ENCODE measurements around the gene ZEB2. TPM values are rescaled to one million over a fixed set of nuclear protein-coding genes. Genes with fewer than 3 reads are reported as not detected.

ZEB2 gene
- total and polyA plus RNA-seq, 2 donors from 2014 or later = 8.3 to 136 TPM

GRCh38 chr2:144341538-144341937 lies 178.4 kb downstream of the ZEB2 start:
- DNase-seq (no peak), FAIRE-seq (no peak)
- no peak overlapping the region for H3K4me3 ChIP-seq (ENCODE audit: low read length in 3 of 3)
- H3K9me3 ChIP-seq (ENCODE audit: control insufficient read depth in 2 of 3, insufficient read depth in 1 of 3, low read length in 3 of 3) = no peaks in the 10 kb centered on the region
- intact Hi-C loops (cut with DNase I) = no loop called here
- no peaks in the 10 kb centered on the region for H3K4me1 ChIP-seq (ENCODE audit: control insufficient read depth in 2 of 3, insufficient read depth in 2 of 3, low read depth in 1 of 3, low read length in 3 of 3)
- no peaks in the 10 kb centered on the region for H3K27me3 ChIP-seq (ENCODE audit: control insufficient read depth, insufficient read depth, low read length)
- H3K9ac ChIP-seq (ENCODE audit: low read length in 3 of 3) = no peak overlapping the region
- H3K27ac ChIP-seq (ENCODE audit: low read depth in 2 of 2, low read length in 2 of 2) = no peak overlapping the region
- no peak for TF ChIP-seq CTCF (IDR thresholded peaks at IDR 0.05; ENCODE audit: borderline replicate concordance, extremely low read depth, insufficient read depth)
- H3K36me3 ChIP-seq (ENCODE audit: control insufficient read depth in 2 of 3, insufficient read depth in 3 of 3, low read length in 3 of 3) = no peaks in the 10 kb centered on the region

- Histone ChIP-seq H3K27ac (ENCODE audit: low read depth in 2 of 2, low read length in 2 of 2) (no peak overlapping the region), H3K9me3 (ENCODE audit: control insufficient read depth in 2 of 3, insufficient read depth in 1 of 3, low read length in 3 of 3) (no peaks in the 10 kb centered on the region), H3K9ac (ENCODE audit: low read length in 3 of 3) (no peak overlapping the region), H3K36me3 (ENCODE audit: control insufficient read depth in 2 of 3, insufficient read depth in 3 of 3, low read length in 3 of 3) (no peaks in the 10 kb centered on the region), H3K27me3 (ENCODE audit: control insufficient read depth, insufficient read depth, low read length) (no peaks in the 10 kb centered on the region), H3K4me3 (ENCODE audit: low read length in 3 of 3) (no peak overlapping the region), H3K4me1 (ENCODE audit: control insufficient read depth in 2 of 3, insufficient read depth in 2 of 3, low read depth in 1 of 3, low read length in 3 of 3) (no peaks in the 10 kb centered on the region)
- intact Hi-C loops (cut with DNase I) = no loop called here
- DNase-seq (no peak), FAIRE-seq (no peak)
- no peak for TF ChIP-seq CTCF (IDR thresholded peaks at IDR 0.05; ENCODE audit: borderline replicate concordance, extremely low read depth, insufficient read depth)
Observed at GRCh38 chr2:144339048-144339447, 180.9 kb downstream of the ZEB2 start.

- Histone ChIP-seq H3K27me3 (ENCODE audit: control insufficient read depth, insufficient read depth, low read length) (no peaks in the 10 kb centered on the region), H3K4me3 (ENCODE audit: low read length in 3 of 3) (no peak overlapping the region), H3K9ac (ENCODE audit: low read length in 3 of 3) (no peak overlapping the region), H3K4me1 (ENCODE audit: control insufficient read depth in 2 of 3, insufficient read depth in 2 of 3, low read depth in 1 of 3, low read length in 3 of 3) (peaks cover 0 to 2% (median 0%) of the 10 kb centered on the region in 3 donors), H3K27ac (ENCODE audit: low read depth in 2 of 2, low read length in 2 of 2) (no peak overlapping the region), H3K36me3 (ENCODE audit: control insufficient read depth in 2 of 3, insufficient read depth in 3 of 3, low read length in 3 of 3) (no peaks in the 10 kb centered on the region), H3K9me3 (ENCODE audit: control insufficient read depth in 2 of 3, insufficient read depth in 1 of 3, low read length in 3 of 3) (no peaks in the 10 kb centered on the region)
- no peak for TF ChIP-seq CTCF (IDR thresholded peaks at IDR 0.05; ENCODE audit: borderline replicate concordance, extremely low read depth, insufficient read depth)
- DNase-seq (peak in 1 of 5 donors; percentile 35), FAIRE-seq (no peak)
- intact Hi-C loops (cut with DNase I) = no loop called here
Observed at GRCh38 chr2:144334551-144334950, 185.4 kb downstream of the ZEB2 start.

All from kidney (tissue), 14 donors.